ENCODE measurements around the gene RAPSN. TPM values are rescaled to one million over a fixed set of nuclear protein-coding genes. Genes with fewer than 3 reads are reported as not detected.

RAPSN gene
- total RNA-seq, 2 experiments from 2014 or later, result not detected

DNA sequence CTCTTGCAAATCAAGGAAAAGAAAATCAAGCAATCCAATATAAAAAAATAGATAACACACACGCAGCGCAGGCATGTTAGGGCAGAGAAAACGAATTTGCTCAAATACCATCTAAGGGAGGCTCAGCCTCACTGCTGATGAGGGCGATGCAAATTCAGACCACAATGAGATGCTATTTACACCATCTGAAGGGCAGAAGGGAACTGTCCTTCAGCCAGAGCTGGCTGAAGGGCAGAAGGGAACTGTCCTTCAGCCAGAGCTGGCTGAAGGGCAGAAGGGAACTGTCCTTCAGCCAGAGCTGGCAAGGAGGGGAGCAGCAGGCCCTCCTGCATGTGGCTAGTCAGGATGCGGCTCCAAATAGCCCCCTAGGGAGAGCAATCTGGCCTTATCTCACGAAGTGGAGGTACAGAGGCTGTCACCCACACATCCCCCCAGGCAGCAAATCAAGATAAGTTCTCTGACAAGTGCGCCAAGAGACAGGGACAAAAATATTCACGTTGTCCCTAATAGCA lies 48.1 kb downstream of the RAPSN start:
- DNase-seq (ENCODE audit: low spot score), result peak; percentile 85
- Histone ChIP-seq H4K20me1 (ENCODE audit: insufficient read depth, low read length) (no peaks in the 10 kb centered on the region), H3K9me3 (ENCODE audit: low read length) (no peaks in the 10 kb centered on the region), H3K27ac (ENCODE audit: low read depth, low read length, poor library complexity, severe bottlenecking) (peak overlapping the region; percentile 96), H3K4me3 (ENCODE audit: low read depth, low read length, poor library complexity, severe bottlenecking) (peak overlapping the region; percentile 60), H3K4me1 (ENCODE audit: insufficient read depth, low read length, poor library complexity, severe bottlenecking) (peaks cover 79% of the 10 kb centered on the region), H3K79me2 (ENCODE audit: insufficient read depth, low read depth, low read length) (no peaks in the 10 kb centered on the region), H3K4me2 (ENCODE audit: low read length) (peak overlapping the region; percentile 87), H3K9me2 (ENCODE audit: insufficient read depth, low read length) (no peaks in the 10 kb centered on the region), H3K36me3 (ENCODE audit: insufficient read depth, low read length) (no peaks in the 10 kb centered on the region), H2AFZ (ENCODE audit: low read length) (peak overlapping the region; percentile 68; the same call in 1 of the 2 replicates)
- intact Hi-C loops (cut with micrococcal nuclease; ENCODE audit: unreplicated experiment), result loop anchor here (1.0 to 5.0 kb wide), 3 partner anchors 7 to 289 kb away; partner anchors contain the start of genes SLC39A13 and SPI1
- CTCF ChIA-PET (ENCODE audit: unreplicated experiment), result interaction anchor here (0.6 to 1.1 kb wide), 3 partner anchors 8 to 655 kb away, joined by 3 to 7 read pairs (median 5); no protein-coding TSS in a partner anchor
- TF ChIP-seq EZH2phosphoT487 (IDR thresholded peaks at IDR 0.05; ENCODE audit: borderline replicate concordance, low read depth, low read length), result no peak
- no peak for TF ChIP-seq CTCF (conservative IDR thresholded peaks at IDR 0.05; ENCODE audit: low read length)
- no TSS peak for BruUV-seq (replicated peaks)
- POLR2A ChIA-PET, result interaction anchor here (0.6 to 3.0 kb wide), 7 partner anchors 8 to 137 kb away, joined by 3 to 20 read pairs (median 9); partner anchors contain the start of genes MADD, SLC39A13 and SPI1

GRCh38 chr11:47399860-47400767 lies 48.8 kb downstream of the RAPSN start:
- POLR2A ChIA-PET, result interaction anchor here (0.6 to 3.0 kb wide), 10 partner anchors 9 to 489 kb away, joined by 3 to 20 read pairs (median 6); partner anchors contain the start of genes ACP2, MADD, SLC39A13 and SPI1

More at GRCh38 chr11:47399860-47400767, 48.8 kb downstream of the RAPSN start:
- H2AFZ ChIP-seq (ENCODE audit: low read length), result no peak overlapping the region; the same call in 1 of the 2 replicates
- peak overlapping the region; percentile 96 for H3K27ac ChIP-seq (ENCODE audit: low read depth, low read length, poor library complexity, severe bottlenecking)
- peak overlapping the region; percentile 88 for H3K4me2 ChIP-seq (ENCODE audit: low read length)
- H3K4me3 ChIP-seq (ENCODE audit: low read depth, low read length, poor library complexity, severe bottlenecking), result peak overlapping the region; percentile 78
- H3K36me3 ChIP-seq (ENCODE audit: insufficient read depth, low read length), result no peaks in the 10 kb centered on the region
- no peaks in the 10 kb centered on the region for H3K79me2 ChIP-seq (ENCODE audit: insufficient read depth, low read depth, low read length)
- no peaks in the 10 kb centered on the region for H4K20me1 ChIP-seq (ENCODE audit: insufficient read depth, low read length)
- intact Hi-C loops (cut with micrococcal nuclease; ENCODE audit: unreplicated experiment), result loop anchor here (1.0 to 10.0 kb wide), 4 partner anchors 8 to 625 kb away; partner anchors contain the start of genes SLC39A13 and SPI1
- H3K9me3 ChIP-seq (ENCODE audit: low read length), result no peaks in the 10 kb centered on the region
- peak; percentile 92 for DNase-seq (ENCODE audit: low spot score)
- no peaks in the 10 kb centered on the region for H3K9me2 ChIP-seq (ENCODE audit: insufficient read depth, low read length)
- no TSS peak for BruUV-seq (replicated peaks)
- TF ChIP-seq CTCF (conservative IDR thresholded peaks at IDR 0.05; ENCODE audit: low read length) (no peak), EZH2phosphoT487 (IDR thresholded peaks at IDR 0.05; ENCODE audit: borderline replicate concordance, low read depth, low read length) (no peak)
- H3K4me1 ChIP-seq (ENCODE audit: insufficient read depth, low read length, poor library complexity, severe bottlenecking), result peaks cover 81% of the 10 kb centered on the region
- CTCF ChIA-PET (ENCODE audit: unreplicated experiment), result interaction anchor here (0.6 to 1.1 kb wide), 4 partner anchors 9 to 655 kb away, joined by 3 to 7 read pairs (median 3); partner anchors contain the start of gene SPI1
